Measurements from ENCODE around the gene HHLA2.

HHLA2 gene

DNA sequence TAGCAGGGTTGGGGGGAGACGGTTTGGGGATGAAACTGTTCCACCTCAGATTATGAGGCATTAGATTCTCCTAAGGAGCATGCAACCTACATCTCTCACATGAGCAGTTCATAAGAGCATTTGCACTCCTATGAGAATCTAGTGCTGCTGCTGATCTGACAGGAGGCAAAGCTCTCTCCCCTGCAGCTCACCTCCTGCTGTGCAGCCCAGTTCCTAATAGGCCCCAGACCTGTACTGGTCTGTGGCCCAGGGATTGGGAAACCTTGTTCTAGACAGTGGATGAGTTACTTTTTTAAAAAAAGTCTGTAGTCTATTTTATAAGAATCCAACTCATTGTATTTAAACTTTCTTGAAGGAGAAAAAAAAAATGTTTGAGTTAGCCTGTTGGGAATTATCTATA is 100.0 kb downstream of the HHLA2 start:
- no peak for DNase-seq

DNA sequence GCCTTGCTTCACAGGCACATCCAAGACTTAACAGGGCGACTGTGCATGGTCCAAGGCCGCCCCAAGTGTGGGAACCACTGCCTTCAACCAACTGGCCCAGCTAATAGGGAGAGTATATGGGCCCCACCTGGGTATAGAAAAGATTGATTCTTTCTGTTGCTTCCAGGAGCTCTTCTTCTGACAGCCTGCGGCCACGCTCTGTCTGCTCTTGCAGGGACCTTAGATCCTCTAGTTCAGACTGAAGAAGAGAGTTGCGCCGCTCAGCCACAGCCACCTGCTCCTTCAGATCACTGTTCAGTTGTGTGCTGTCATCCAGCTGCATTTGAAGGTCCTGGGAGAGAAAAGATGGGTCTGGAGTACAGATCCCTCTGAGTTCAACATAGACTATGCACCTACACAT is 102.2 kb downstream of the HHLA2 start:
- no peak for DNase-seq

DNA sequence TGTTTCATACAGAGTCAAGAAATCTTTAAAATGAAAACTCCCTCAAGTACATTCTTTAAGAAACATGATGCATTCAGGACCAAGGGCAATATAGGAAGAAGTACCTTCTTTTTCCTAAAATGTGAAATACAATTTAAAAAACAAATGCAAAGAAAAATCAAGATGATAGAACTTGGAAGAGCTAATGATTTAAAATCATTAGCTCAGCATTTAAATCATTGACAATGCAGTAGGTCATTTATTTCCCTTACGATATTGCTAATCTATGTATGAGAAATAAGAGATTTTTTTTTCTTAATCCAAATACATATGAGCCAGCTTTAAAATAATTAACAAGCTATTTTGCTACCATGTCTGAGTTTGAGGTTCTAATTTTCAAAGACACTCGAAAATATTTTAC is 105.5 kb downstream of the HHLA2 start:
- DNase-seq = no peak

DNA sequence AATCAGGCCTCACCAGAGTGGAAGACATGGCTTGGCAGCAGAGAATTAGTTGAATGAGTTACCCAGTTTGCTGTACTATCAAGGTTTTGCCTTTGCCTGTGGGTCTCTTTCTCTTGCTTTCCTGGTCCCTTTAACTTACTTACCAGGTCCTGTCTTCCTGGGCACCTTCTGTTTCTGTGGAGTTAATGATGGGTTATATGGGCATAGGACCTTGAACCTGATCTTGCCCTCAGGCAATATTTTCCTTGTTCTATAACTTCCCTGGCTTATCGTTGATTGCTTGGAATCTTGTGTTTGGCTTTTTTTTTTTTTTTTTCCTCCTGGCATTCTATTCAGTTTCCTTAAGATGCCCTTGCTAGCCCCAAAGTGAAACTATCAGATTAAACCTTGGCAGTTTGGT is 106.8 kb downstream of the HHLA2 start:
- DNase-seq = no peak

DNA sequence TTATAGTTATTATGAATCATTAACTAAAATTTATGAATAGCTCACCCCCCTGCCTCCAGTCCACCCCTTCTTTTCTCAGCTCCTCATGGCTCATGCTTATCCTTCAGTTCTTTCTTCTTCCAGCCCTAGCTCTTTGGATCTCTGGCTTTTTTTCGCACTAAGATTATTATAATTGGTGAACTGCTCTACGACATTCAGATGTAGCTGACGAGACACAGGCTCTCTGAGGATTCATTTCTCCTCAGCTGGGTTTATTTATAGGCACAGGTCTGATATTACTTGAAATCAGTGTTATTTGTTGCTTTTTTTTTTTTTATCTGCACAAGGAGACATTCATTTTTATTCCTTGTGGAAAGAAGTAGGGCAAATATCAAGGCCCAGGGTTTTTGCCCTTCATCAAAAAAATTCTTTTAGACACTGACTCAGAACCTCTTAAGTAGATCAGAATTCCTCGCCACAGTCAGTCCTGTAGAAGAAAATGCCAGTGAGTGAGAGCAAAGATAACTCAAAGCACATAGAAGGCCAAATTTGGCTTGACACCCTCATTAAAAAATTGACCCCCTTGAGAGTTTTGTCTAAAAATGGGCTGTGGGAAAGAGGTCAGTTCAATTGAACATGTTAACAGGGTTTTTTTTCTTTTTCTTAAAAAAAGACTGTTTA is 107.5 kb downstream of the HHLA2 start:
- DNase-seq = no peak

DNA sequence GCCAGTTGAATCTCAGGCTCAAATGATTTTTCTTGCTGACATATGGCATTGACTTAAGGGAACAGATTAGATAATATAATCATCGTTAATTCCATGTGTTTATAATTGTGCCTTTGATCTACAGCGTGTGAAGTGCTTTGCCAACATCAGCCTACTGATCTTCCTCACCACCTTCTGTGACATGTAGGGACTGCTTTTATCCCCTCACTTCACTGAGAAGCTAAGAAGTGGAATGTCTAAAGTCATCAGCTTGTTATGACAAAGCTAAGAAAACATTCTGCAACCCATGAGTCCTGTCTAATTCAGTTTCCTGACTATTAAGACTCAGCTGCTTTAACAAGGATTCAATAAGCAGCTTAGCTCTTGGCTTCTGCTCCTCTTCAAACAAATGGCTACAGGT is 108.0 kb downstream of the HHLA2 start:
- no peak for DNase-seq

DNA sequence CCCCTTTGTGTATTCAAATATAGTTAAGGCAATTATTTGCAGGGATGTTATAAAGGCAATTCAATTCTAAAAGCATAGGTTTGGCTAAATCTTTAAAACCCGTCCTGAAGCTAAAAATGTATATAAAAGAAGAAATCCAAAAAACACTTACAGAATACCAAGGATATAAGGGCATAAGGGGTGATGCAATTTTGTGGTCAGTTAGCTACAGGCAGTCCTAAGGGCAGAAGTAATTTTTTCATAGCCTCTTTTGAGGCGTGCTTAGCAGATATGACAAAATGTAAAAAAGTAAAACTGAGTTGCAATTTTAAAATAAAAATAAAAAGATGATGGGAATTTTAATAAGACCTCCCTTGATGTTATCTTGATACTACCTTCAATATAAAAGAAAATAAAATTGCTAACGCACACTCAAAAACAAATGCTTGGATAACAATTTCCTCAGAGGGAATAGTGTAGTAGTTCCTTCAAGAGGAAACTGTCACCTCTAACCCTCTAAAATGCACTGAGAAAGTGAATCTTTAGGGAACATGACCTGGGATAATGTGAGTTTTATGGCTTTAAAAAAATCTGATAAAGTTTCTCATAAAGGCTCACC is 109.8 kb downstream of the HHLA2 start:
- no peak for DNase-seq

DNA sequence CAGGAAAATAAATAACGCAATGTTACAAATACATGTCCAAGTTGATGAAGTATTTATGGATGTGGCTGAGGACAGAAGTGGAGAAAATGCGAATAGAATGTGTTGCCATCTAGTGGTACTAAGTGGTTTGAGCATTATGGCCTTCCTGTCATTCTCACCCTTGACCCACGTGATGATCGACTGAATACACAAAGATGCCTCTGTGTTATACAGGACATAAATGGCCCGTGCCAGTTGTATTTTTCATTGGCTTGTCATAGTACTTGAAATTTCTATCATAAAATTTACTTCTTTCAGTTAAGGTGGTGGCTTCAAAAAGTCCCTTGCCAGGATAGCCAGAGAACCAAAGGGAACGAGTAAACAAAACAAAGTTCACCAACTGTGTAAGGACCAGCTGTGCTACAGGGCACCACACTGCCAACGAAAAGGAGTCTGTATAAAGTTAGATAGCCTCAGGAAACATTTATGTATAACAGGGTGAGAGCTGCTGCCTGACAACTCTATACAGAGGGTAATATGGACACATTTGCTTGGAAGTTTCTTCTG is 110.4 kb downstream of the HHLA2 start:
- DNase-seq = no peak

DNA sequence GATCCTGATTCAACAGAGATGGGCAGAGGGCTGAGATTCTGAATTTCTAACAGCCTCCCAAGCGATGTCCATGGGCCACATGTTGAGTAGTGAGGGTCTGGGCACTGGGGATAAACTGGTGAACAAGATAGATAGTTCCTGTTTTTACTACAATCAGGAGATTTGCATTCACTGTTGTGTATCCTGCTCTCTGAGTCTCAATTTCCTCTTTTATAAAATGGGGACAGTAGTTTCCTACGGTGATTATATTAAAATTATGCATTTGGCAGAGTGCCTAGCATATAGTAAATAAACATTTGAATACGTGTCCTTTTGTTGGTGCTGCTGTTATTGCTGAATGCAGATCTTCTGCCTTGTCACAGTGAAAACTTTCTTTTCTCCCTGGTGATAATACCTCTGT is 111.5 kb downstream of the HHLA2 start:
- no peak for DNase-seq

DNA sequence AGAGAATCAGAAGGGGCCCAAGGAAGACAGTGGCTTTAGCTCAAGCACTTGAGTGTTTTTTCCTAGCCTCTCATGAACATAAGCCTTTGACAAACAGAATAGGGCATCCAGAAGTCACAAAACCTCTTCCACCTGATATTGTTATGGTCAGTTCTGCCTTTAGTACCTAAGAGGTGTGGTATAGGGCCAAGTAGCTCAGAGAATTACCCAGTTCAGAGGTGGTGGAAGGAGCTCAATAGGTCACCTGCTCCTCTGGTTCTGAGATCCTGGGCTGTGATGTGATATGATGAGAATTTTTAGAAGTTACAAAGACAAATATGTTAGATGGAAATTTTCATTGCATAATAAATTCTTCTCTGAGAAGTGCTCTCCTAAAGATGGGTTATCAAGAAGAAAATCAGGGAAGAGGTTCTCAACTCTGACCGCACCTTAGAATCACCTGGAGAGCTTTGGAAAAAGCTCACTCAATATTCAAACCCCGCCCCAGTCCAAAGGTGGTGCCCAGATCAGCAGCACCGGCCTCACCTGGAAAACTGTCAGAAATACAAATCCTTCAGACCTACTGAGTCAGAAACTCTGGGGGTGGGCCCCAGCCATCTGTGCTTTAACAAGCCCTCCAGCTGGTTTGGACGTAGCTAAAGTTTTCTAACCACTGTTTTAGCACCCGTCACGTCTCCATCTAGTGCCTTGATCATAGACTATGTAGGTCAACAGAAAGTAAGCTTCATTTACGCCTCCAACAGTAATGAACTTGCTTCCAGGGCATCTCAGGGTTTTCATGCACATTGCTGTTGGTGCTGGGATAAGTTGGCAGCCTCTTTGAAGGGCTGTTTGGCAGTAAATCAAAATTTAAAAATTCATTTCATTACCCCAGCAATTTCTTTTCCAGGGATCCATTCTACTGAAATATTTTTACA is 112.8 kb downstream of the HHLA2 start:
- no peak for DNase-seq

DNA sequence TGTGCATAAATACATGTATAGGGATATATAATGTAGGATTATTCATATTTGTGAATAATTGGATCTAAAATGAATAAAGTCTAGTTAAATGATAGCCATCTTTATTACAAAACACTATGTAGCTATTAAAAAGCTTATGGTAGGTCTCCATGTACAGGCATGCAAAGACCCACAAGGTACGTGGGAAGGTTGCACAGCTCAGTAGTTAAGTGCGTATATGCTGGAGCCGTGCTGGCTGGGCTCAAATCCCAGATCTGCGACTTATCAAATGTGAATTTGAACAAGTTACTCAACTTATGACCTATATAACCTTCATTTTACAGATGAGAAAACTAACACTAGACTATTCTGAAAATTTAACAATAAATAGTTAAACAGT is 113.4 kb downstream of the HHLA2 start:
- no peak for DNase-seq

DNA sequence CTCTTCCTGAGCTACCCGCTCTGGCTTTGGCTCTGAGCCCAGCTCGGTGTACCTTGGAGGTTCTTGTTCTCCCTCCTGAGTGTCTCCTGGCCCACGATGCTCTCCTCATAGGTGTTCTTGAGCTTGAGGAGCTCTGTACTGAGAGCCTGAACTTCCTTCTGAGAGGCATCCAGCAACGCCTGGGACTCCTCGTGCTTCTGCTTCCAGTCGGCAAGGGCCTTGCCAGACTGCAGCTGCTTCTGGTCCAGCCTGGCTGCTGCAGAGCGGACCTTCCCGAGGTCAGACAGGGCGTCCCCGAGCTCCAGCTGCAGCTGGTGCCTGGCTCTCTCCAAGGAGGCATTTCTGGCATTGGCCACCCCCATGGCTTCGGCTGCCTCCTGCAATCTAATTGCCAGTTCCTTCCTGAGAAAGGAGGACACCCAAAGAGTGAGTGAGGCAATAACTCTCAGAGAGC is 114.2 kb downstream of the HHLA2 start:
- no peak for DNase-seq

DNA sequence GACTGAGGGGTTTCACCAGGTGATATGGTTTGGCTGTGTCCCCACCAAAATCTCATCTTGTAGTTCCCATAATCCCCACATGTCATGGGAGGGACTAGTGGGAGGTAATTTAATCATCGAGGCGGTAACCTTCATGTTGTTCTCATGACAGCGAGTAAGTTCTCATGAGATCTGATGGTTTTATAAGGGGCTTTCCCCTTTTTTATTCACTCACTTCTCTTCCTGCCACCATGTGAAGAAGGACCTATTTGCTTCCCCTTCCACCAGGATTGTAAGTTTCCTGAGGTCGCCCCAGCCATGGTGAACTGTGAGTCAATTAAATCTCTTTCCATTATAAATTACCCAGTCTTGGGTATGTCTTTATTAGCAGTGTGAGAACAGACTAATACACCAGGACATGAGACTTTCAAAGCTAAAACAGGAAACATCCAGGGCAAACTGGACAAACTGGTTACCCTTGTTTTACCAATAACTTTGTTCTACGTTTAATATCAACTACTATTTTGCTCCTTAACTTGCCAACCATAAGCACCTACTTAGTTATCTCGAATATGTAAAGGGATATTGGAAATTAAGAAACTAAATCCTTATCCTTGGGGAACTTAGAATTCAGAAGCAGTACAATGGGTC is 115.9 kb downstream of the HHLA2 start:
- no peak for DNase-seq

DNA sequence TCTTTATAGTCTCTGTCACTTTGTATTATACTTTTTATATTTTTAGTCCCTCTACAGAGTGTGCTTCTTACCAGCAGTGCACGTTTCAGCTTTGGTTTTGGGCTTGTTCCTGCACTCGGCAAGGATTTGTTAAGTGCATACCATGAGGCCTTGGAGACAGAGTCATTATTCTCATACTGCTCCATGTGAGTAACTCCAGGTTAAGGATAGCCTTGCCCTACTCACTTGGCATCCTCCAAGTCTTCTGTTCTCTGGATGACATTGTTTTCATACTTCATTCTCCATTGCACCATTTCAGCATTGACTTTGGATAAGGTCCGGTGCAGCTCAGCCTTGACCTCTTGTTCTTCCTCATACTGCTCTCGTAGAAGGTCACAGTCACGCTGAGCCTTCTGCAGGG is 117.7 kb downstream of the HHLA2 start:
- no peak for DNase-seq

DNA sequence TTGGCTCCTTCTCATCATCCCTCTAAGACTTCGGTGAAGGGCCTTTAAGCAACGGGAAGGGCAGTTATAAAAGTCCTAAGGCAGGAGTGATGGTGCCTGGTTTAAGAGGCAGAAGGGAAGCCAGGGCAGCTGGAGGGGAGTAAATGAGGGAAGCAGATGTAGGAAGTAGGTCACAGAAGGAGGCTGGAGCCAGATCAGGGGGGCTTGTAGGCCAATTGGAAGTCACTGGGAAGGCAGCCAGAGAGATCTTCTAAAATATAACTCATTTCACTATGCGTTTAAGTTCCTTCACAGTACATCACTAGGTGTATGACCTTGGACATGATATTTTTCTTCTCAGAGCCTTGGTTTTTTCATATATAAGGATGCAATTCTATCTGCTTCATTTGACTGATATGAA is 119.3 kb downstream of the HHLA2 start:
- DNase-seq = no peak

DNA sequence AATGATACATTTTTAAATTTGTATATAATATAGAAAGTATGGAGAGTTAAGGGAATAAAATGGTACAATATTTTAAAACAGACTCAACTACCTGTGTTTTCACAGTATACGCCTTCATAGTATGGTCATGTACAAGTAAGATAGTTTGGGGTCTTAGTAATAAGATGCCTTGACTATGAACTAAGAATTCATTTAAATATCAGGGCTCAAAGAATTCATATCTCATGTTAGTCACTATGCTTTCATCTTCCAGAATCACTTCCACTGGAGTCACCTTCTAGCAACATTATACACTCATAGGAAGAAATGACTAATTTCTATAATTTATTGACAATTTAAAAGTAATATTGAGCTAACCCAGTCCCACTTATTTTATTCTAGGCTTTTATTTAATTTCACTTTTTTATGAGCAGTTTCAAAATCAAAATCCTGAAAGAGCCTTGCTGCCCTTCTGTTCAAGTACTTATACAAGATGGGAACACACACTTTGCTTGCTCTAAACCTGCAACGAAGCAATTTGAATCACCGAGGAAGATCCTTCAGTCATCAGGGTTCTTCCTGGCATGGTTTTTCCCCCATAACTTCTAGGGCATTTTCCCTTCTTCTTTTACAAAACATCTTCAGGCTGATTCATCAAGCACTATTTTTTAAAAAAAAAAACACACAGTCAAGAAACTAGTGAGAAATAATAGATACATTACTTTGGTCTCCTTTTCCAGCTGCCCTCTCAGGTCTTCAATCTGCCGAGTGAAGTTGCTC is 119.9 kb downstream of the HHLA2 start:
- DNase-seq = peak; percentile 12

DNA sequence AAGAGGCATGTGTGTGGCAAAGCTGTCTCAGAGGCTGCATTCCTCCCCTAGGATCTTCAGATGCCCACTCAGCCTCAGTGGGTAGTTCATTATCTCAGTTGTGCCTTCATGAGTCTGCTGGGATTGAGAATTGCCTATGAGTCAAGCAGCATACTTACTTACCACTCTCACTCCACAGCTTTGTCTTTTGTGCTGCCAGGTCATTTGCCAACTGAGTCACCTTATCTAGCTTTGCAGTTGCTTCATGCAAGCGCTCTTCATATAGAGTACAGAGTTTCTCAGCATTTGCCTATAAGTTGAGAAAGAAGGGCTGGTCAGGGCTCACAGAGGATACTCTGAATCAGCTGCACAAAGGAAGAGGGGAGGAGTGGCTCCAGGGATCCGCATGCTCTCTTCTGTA is 124.6 kb downstream of the HHLA2 start:
- DNase-seq = no peak

All from activated CD4-positive, alpha-beta T cell treated with anti-CD3 and anti-CD28 coated beads, Interleukin-2, Interleukin-6, amounts not matched to agents 100 ng/mL and 50 ng/mL, durations not matched to agents 16 hours and 8 hours (primary cell).